Fibroblast of the conjunctiva (primary cell): ENCODE results near the gene RELCH.
"Not testable (repeated sequence)": the region's sequence is repeated elsewhere in the genome, so short reads cannot be mapped to it uniquely, and the experiment has no call there.

ENCODE experiments used
- DNase-seq: peaks from one replicate; pipeline ENCODE4 v3.0.0-alpha.2; 2010; ENCODE audit warnings: low read depth

RELCH gene

GRCh38 chr18:62186774-62187542, at the start of gene RELCH, which contains the start of gene PIGN:
TSS of gene RELCH (plus strand) at chr18:62187255. CDS start at chr18:62187506, 251 bp downstream.
TSS of gene PIGN (minus strand) at chr18:62187056. CDS start at chr18:62161353, 25,703 bp downstream.
- DNase-seq = peak; percentile 97

GRCh38 chr18:62138461-62139235, 48.4 kb upstream of the RELCH start:
- DNase-seq = no peak

- no peak for DNase-seq
Measured at GRCh38 chr18:62140259-62140658, 46.8 kb upstream of the RELCH start.

- no peak for DNase-seq
Measured at GRCh38 chr18:62144338-62144737, 42.7 kb upstream of the RELCH start.

GRCh38 chr18:62151068-62151771, 35.8 kb upstream of the RELCH start:
- no peak for DNase-seq

GRCh38 chr18:62152844-62153243, 34.2 kb upstream of the RELCH start:
- no peak for DNase-seq

GRCh38 chr18:62157843-62158242, 29.2 kb upstream of the RELCH start:
- DNase-seq = no peak

- DNase-seq = no peak
Measured at GRCh38 chr18:62164310-62164709, 22.7 kb upstream of the RELCH start.

GRCh38 chr18:62164855-62165487, 22.1 kb upstream of the RELCH start:
- DNase-seq = no peak

GRCh38 chr18:62165583-62165982, 21.5 kb upstream of the RELCH start:
- no peak for DNase-seq

- DNase-seq = not testable (repeated sequence)
Measured at GRCh38 chr18:62166524-62166923, 20.5 kb upstream of the RELCH start.

GRCh38 chr18:62170857-62171256, 16.2 kb upstream of the RELCH start:
- DNase-seq = no peak

GRCh38 chr18:62172298-62172697, 14.8 kb upstream of the RELCH start:
- no peak for DNase-seq

GRCh38 chr18:62175521-62175920, 11.5 kb upstream of the RELCH start:
- DNase-seq = no peak

GRCh38 chr18:62177271-62177670, 9.8 kb upstream of the RELCH start:
- DNase-seq = no peak

- DNase-seq = no peak
Measured at GRCh38 chr18:62179213-62179612, 7.8 kb upstream of the RELCH start.

- DNase-seq = no peak
Measured at GRCh38 chr18:62182220-62182619, 4.8 kb upstream of the RELCH start.

GRCh38 chr18:62183578-62184195, 3.4 kb upstream of the RELCH start:
- peak; percentile 54 for DNase-seq

- no peak for DNase-seq
Measured at GRCh38 chr18:62186499-62186773, 619 bp upstream of the RELCH start.

GRCh38 chr18:62187543-62188510, 772 bp downstream of the RELCH start:
- DNase-seq = no peak

- no peak for DNase-seq
Measured at GRCh38 chr18:62189208-62189607, 2.2 kb downstream of the RELCH start.
